Lung (tissue), 12 donors: ENCODE measurements around the gene CELF5. TPM values are rescaled to one million over a fixed set of nuclear protein-coding genes. Genes with fewer than 3 reads are reported as not detected.
"Not testable (repeated sequence)": the region's sequence is repeated elsewhere in the genome, so short reads cannot be mapped to it uniquely, and the experiment has no call there.

Experiments
- ATAC-seq: fragments of 200-7000 bp; cut with Tn5 transposase; one replicate; pipeline ENCODE4 v1.9.1; 2020; ENCODE audit warnings: moderate number of reproducible peaks; ENCODE audit not compliant: insufficient read depth, low FRiP score
- DNase-seq, 3 donors: peaks; one replicate each; pipeline ENCODE4 v3.0.0-alpha.2; 2013 to 2017
- H3K27ac ChIP-seq, 2 donors: one replicate each; pipeline ENCODE4 v1.5.1; 2013; ENCODE audit warnings: mild to moderate bottlenecking in 2 of 2, moderate library complexity in 2 of 2, control low read depth in 1 of 2, inconsistent platforms in 1 of 2, low read depth in 1 of 2, low read length in 1 of 2
- H3K27me3 ChIP-seq, 3 donors: one replicate each; pipeline ENCODE4 v1.5.1; 2013; ENCODE audit warnings: low read length in 2 of 3; ENCODE audit not compliant: control insufficient read depth in 3 of 3, insufficient read depth in 3 of 3
- H3K36me3 ChIP-seq, 4 donors: one replicate each; pipeline ENCODE4 v1.5.1; 2013; ENCODE audit warnings: low read length in 4 of 4, mild to moderate bottlenecking in 1 of 4, moderate library complexity in 1 of 4; ENCODE audit not compliant: control insufficient read depth in 4 of 4, insufficient read depth in 4 of 4
- H3K4me1 ChIP-seq, 5 donors: one replicate each; pipeline ENCODE4 v1.5.1; 2013; ENCODE audit warnings: low read length in 5 of 5, mild to moderate bottlenecking in 2 of 5, moderate library complexity in 1 of 5; ENCODE audit not compliant: control insufficient read depth in 5 of 5, insufficient read depth in 5 of 5
- H3K4me3 ChIP-seq: one replicate; pipeline ENCODE4 v1.5.1; 2013; ENCODE audit warnings: mild to moderate bottlenecking, control low read depth, moderate library complexity
- H3K9ac ChIP-seq, 2 donors: one replicate each; pipeline ENCODE4 v1.5.1; 2013; ENCODE audit warnings: low read length in 2 of 2, control low read depth in 1 of 2; ENCODE audit not compliant: insufficient read depth in 1 of 2
- H3K9me3 ChIP-seq, 4 donors: one replicate each; pipeline ENCODE4 v1.5.1; 2013; ENCODE audit warnings: low read length in 3 of 4, mild to moderate bottlenecking in 1 of 4, moderate library complexity in 1 of 4; ENCODE audit not compliant: control insufficient read depth in 4 of 4, insufficient read depth in 3 of 4
- WGBS, 2 donors: extraction: QIAGEN DNeasy Blood & Tissue Kit; methylation state at CpG; one replicate each; pipeline ENCODE4 v1.1.7; 2013; 5-methylcytosine and 5-hydroxymethylcytosine counted together
- polyA plus RNA-seq, 2 donors: library from polyadenylated mRNA; stranded (reverse); fragments of 200-250 nt; gene quantifications; one replicate each; pipeline ENCODE4 v1.2.1, GENCODE V29; 2013
- total RNA-seq, 2 donors: library from RNA; depleted of rRNA in 1 of 2; stranded (reverse); fragments of >200 nt in 1 of 2; gene quantifications; one replicate each; pipeline ENCODE4 v1.2.1, GENCODE V29; 2014 to 2021
- TF ChIP-seq, protein P1 (sequence below): IDR thresholded peaks from 2 replicates; pipeline ENCODE4 v1.5.1; 2012; ENCODE audit warnings: mild to moderate bottlenecking; ENCODE audit errors: control extremely low read depth, extremely low read depth
- donor health status: control.
- donor health status: control.
- donor health status: Bipolar disorder and iron deficiency.
- donor health status: healthy.
- donor health status: DM: yes; HTN: yes; CAD: no.

The CELF5 gene
- total and polyA plus RNA-seq, 4 donors: 0.08 to 0.14 (median 0.12) TPM; not detected in 1

DNA sequence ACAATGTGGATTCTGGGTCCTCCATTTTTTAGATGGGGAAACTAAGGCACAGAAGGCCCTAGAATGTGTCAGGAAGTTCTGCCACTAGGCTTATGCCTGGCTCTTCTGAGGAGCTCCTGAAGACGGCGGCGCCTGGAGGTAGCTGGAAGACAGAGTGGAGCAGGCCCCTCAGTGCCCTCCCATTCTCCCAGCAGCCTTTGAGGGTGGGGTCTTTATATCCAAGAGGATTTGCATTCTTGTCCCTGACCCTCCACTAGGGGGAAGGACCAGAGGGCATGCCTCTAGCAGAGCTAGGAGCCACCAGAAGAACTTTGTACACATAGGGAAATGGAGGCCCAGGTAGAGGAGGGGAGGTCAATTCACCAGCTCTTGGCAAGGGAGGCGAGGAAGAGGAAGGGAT lies 9.4 kb downstream of the CELF5 start:
- TF ChIP-seq, protein P1, sequence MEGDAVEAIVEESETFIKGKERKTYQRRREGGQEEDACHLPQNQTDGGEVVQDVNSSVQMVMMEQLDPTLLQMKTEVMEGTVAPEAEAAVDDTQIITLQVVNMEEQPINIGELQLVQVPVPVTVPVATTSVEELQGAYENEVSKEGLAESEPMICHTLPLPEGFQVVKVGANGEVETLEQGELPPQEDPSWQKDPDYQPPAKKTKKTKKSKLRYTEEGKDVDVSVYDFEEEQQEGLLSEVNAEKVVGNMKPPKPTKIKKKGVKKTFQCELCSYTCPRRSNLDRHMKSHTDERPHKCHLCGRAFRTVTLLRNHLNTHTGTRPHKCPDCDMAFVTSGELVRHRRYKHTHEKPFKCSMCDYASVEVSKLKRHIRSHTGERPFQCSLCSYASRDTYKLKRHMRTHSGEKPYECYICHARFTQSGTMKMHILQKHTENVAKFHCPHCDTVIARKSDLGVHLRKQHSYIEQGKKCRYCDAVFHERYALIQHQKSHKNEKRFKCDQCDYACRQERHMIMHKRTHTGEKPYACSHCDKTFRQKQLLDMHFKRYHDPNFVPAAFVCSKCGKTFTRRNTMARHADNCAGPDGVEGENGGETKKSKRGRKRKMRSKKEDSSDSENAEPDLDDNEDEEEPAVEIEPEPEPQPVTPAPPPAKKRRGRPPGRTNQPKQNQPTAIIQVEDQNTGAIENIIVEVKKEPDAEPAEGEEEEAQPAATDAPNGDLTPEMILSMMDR: no peak
- ATAC-seq: no peak
- no peak for DNase-seq
- whole genome bisulfite sequencing, 2 donors: 73 to 78% methylated on average over 4 of the region's 4 CpGs
- Histone ChIP-seq H3K27ac (no peak overlapping the region), H3K9ac (no peak overlapping the region), H3K9me3 (peaks cover 0 to 11% (median 0%) of the 10 kb centered on the region in 4 donors), H3K4me1 (no peaks in the 10 kb centered on the region), H3K4me3 (no peak overlapping the region), H3K27me3 (peaks cover under 1 to 9% (median 6%) of the 10 kb centered on the region in 3 donors), H3K36me3 (no peaks in the 10 kb centered on the region)

DNA sequence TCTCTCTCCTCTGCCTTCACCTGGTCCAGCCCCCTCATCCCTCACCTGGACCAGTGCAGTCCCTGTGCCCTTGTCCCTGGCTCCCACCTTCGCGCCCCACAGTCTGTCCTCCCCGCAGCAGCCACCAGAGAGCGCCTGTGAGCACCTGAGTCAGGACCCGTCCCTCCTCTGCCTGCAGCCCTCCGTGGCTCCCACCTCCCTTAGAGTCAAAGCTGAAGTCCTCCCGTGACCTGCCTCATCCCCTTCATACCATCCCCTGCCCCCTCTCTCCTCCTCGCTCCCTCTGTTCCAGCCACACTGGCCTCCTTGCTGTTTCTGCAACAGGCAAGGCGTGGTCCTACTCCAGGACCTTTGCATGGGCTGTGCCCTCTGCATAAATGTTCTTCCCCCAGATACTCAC lies 10.3 kb downstream of the CELF5 start:
- no peak overlapping the region for H3K27ac ChIP-seq
- WGBS, 2 donors: 65 to 66% methylated on average over 9 of the region's 9 CpGs
- TF ChIP-seq, protein P1: no peak

DNA sequence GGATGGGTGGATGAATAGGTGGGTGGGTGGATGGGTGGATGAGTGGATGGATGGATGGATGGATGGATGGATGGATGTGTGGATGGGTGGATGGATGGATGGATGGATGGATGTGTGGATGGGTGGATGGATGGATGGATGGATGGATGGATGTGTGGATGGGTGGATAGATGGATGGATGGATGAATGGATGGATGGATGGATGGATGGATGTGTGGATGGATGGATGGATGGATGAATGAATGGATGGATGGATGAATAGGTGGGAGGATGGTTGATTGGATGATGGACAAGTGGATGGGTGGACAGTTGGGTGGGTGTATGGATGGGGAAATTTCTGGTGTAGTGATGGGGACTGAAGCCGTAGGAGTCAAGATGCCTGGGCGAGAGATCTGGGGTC lies 11.1 kb downstream of the CELF5 start:
- not testable (repeated sequence) for H3K4me1 ChIP-seq, H3K4me3 ChIP-seq, ATAC-seq, H3K27ac ChIP-seq, H3K36me3 ChIP-seq, DNase-seq, H3K9ac ChIP-seq, H3K27me3 ChIP-seq
- 89 to 100% methylated on average over 2 of the region's 2 CpGs for WGBS, 2 donors
- peaks cover 0 to 11% (median 0%) of the 10 kb centered on the region in 4 donors for H3K9me3 ChIP-seq

More for the DNA sequence above, 10.3 kb downstream of the CELF5 start:
- Histone ChIP-seq H3K4me3 (no peak overlapping the region), H3K4me1 (no peaks in the 10 kb centered on the region), H3K36me3 (no peaks in the 10 kb centered on the region), H3K27me3 (peaks cover 0 to 3% (median 2%) of the 10 kb centered on the region in 3 donors), H3K9me3 (peaks cover 0 to 11% (median 0%) of the 10 kb centered on the region in 4 donors), H3K9ac (no peak overlapping the region)
- DNase-seq: no peak
- ATAC-seq: no peak

DNA sequence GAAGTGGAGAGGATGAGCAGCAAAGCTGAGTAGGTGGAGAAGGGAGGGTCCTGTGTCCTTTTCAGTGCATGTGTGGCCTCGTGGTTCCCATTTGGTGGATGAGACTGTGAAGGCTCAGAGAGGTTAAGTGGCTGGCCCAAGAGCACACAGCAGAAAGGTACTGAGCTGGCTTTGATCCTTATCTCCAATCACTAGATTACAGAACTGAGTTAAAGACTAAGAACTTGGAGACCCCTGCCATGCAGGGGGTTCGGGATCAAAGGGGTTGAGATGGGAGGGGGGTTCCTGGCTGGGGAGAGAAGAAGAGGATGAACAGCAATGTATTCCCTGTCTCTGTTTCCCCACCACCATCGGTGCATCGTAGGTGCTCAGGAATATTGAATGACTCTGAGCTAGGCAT lies 11.8 kb downstream of the CELF5 start:
- Histone ChIP-seq H3K27me3 (peaks cover 0 to 3% (median 2%) of the 10 kb centered on the region in 3 donors), H3K27ac (no peak overlapping the region), H3K36me3 (no peaks in the 10 kb centered on the region), H3K4me3 (no peak overlapping the region), H3K9ac (no peak overlapping the region), H3K9me3 (peaks cover 0 to 11% (median 0%) of the 10 kb centered on the region in 4 donors), H3K4me1 (no peaks in the 10 kb centered on the region)
- 69 to 72% methylated on average over 4 of the region's 4 CpGs for WGBS, 2 donors
- DNase-seq (no peak), ATAC-seq (no peak)
- TF ChIP-seq, protein P1: no peak
